Thoracic aorta (tissue), 2 donors: ENCODE measurements around the gene IL10RB. TPM values are rescaled to one million over a fixed set of nuclear protein-coding genes. Genes with fewer than 3 reads are reported as not detected.
A peak's percentile ranks its signal among the peaks of the same experiment; 100 is the strongest.

Experiments
- ATAC-seq: fragments of 150-250 bp; one replicate; pipeline ENCODE4 v1.8.0; 2017; ENCODE audit warnings: low read depth; ENCODE audit not compliant: insufficient number of reproducible peaks, low FRiP score
- DNase-seq: peaks from one replicate; pipeline ENCODE4 v3.0.0-alpha.2; 2020; ENCODE audit warnings: low spot score
- H3K27ac ChIP-seq, 2 donors: fragments of 200-600 bp; sonication (generic); 1 replicate in 1 of 2; 2 replicates in 1 of 2; pipeline ENCODE4 v1.5.1; 2016; ENCODE audit warnings: mild to moderate bottlenecking in 2 of 2, moderate library complexity in 2 of 2
- H3K27me3 ChIP-seq: fragments of 200-600 bp; sonication (generic); replicated peaks from 2 replicates; pipeline ENCODE4 v1.6.0; 2016; ENCODE audit warnings: mild to moderate bottlenecking; ENCODE audit not compliant: insufficient read depth
- H3K36me3 ChIP-seq: fragments of 200-600 bp; sonication (generic); one replicate; pipeline ENCODE4 v1.5.1; 2016
- H3K4me1 ChIP-seq, 2 donors: fragments of 200-600 bp; sonication (generic); 1 replicate in 1 of 2; 2 replicates in 1 of 2; pipeline versions ENCODE4 v1.5.1 to v1.6.0; 2016; ENCODE audit warnings: low read depth in 2 of 2, mild to moderate bottlenecking in 1 of 2; ENCODE audit not compliant: control insufficient read depth in 1 of 2
- H3K4me3 ChIP-seq: fragments of 200-600 bp; sonication (generic); 2 replicates; pipeline ENCODE4 v1.5.1; 2016; ENCODE audit warnings: mild to moderate bottlenecking
- H3K9me3 ChIP-seq: fragments of 200-600 bp; sonication (generic); 2 replicates; pipeline ENCODE4 v1.5.1; 2016
- total RNA-seq, 2 donors: library from RNA; depleted of rRNA; stranded (reverse); fragments of >200 nt; gene quantifications; one replicate each; pipeline versions ENCODE4 v1.1.0 to v1.2.3, GENCODE V29; 2016
- TF ChIP-seq, protein P1 (sequence below): fragments of 200-600 bp; sonication (generic); IDR thresholded peaks from one replicate; pipeline ENCODE4 v1.5.1; 2019; ENCODE audit warnings: antibody characterized with exemption

Gene IL10RB
- total RNA-seq, 2 donors from 2014 or later = 13.0 to 33.6 TPM

DNA sequence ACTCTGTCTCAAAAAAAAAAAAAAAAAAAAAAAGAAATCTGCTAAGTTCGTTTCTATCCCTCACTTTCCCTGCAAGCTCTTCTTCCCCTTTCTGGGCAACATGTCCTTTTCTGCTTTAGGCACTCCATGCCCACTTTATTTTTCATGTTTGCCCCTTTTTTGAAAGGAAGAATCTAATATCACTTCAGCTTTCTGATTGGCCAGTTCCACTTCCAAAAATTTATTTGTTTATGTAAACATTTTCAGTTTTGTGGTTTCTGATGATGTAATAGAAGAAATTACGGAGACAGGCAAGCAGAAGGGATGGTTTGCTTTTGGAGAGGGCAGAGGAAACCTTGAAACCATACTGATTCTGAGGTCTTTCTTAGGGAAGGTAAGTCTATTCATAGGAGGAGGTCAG is 73.8 kb downstream of the IL10RB start:
- no peak overlapping the region for H3K4me3 ChIP-seq
- peaks cover 12 to 20% of the 10 kb centered on the region in 2 donors for H3K4me1 ChIP-seq
- H3K27ac ChIP-seq = peak overlapping the region in 1 of 2 donors; percentile 5
- H3K27me3 ChIP-seq = no peaks in the 10 kb centered on the region
- H3K36me3 ChIP-seq = peaks cover 14% of the 10 kb centered on the region
- TF ChIP-seq, protein P1, sequence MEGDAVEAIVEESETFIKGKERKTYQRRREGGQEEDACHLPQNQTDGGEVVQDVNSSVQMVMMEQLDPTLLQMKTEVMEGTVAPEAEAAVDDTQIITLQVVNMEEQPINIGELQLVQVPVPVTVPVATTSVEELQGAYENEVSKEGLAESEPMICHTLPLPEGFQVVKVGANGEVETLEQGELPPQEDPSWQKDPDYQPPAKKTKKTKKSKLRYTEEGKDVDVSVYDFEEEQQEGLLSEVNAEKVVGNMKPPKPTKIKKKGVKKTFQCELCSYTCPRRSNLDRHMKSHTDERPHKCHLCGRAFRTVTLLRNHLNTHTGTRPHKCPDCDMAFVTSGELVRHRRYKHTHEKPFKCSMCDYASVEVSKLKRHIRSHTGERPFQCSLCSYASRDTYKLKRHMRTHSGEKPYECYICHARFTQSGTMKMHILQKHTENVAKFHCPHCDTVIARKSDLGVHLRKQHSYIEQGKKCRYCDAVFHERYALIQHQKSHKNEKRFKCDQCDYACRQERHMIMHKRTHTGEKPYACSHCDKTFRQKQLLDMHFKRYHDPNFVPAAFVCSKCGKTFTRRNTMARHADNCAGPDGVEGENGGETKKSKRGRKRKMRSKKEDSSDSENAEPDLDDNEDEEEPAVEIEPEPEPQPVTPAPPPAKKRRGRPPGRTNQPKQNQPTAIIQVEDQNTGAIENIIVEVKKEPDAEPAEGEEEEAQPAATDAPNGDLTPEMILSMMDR = no peak
- ATAC-seq (no peak), DNase-seq (no peak)
- no peaks in the 10 kb centered on the region for H3K9me3 ChIP-seq

GRCh38 chr21:33345751-33346238 is 79.6 kb downstream of the IL10RB start:
- H3K4me1 ChIP-seq = no peaks in the 10 kb centered on the region
- no peaks in the 10 kb centered on the region for H3K9me3 ChIP-seq
- DNase-seq = no peak
- no peak overlapping the region for H3K27ac ChIP-seq
- H3K27me3 ChIP-seq = no peaks in the 10 kb centered on the region
- no peak overlapping the region for H3K4me3 ChIP-seq
- ATAC-seq = no peak
- H3K36me3 ChIP-seq = peaks cover 19% of the 10 kb centered on the region
- TF ChIP-seq, protein P1 = no peak

Other genes starting within 250 kb of the IL10RB start
- not detected for gene OLIG2, start 240.4 kb upstream of the IL10RB start, total RNA-seq
- gene OLIG1, start 196.2 kb upstream of the IL10RB start, total RNA-seq = not detected
- 10 to 100 TPM; 15.2 to 36.1 TPM for gene IFNAR2, start 36.4 kb upstream of the IL10RB start, total RNA-seq
- gene IFNAR1, start 58.6 kb downstream of the IL10RB start, total RNA-seq = 10 to 100 TPM; 31.3 to 61.9 TPM
- 10 to 100 TPM; 67.3 to 72.2 TPM for gene IFNGR2, start 137.0 kb downstream of the IL10RB start, total RNA-seq
- gene TMEM50B, start 213.6 kb downstream of the IL10RB start, total RNA-seq = 10 to 100 TPM; 51.4 to 79.9 TPM
- 1 to 10 TPM in 1 of 2 donors, under 1 TPM in 1; 0.42 to 1.5 TPM for gene DNAJC28, start 225.3 kb downstream of the IL10RB start, total RNA-seq